OCI-LY7 (cell line): ENCODE measurements around the gene TPST1.

Source experiments
- EZH2phosphoT487 ChIP-seq: fragments of 200-600 bp; sonication (generic); IDR thresholded peaks from 2 replicates; pipeline ENCODE4 v1.6.1; 2018; ENCODE audit warnings: low read depth, borderline replicate concordance, mild to moderate bottlenecking, mixed run types, antibody characterized with exemption, low read length, moderate library complexity, mixed read lengths
- TF ChIP-seq, protein P1 (sequence below): fragments of 200-600 bp; sonication (generic); conservative IDR thresholded peaks from 2 replicates; pipeline ENCODE4 v1.5.1; 2014; ENCODE audit warnings: mild to moderate bottlenecking, antibody characterized with exemption, low read length, moderate library complexity, mixed read lengths

DNA sequence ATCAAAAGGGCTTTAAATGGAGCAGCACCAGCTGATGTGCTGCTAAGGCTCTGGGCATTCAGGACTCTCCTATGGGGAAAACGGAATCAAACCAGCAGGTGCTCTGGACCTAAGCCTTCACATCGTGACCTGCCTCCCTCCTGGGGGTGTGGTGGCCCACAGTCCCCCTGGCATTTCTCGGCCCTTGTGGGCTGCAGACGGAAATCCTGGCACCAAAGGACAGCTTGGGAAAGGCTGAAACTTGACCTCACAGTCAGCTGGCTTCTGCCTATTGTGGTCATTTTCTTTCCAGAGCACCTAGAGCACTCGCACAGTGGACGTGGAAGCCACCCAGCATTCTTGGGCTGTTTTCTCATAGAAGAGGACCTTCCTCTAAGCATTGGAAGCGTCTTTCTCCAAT, 74.8 kb downstream of the TPST1 start:
- TF ChIP-seq, protein P1, sequence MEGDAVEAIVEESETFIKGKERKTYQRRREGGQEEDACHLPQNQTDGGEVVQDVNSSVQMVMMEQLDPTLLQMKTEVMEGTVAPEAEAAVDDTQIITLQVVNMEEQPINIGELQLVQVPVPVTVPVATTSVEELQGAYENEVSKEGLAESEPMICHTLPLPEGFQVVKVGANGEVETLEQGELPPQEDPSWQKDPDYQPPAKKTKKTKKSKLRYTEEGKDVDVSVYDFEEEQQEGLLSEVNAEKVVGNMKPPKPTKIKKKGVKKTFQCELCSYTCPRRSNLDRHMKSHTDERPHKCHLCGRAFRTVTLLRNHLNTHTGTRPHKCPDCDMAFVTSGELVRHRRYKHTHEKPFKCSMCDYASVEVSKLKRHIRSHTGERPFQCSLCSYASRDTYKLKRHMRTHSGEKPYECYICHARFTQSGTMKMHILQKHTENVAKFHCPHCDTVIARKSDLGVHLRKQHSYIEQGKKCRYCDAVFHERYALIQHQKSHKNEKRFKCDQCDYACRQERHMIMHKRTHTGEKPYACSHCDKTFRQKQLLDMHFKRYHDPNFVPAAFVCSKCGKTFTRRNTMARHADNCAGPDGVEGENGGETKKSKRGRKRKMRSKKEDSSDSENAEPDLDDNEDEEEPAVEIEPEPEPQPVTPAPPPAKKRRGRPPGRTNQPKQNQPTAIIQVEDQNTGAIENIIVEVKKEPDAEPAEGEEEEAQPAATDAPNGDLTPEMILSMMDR: no peak
- TF ChIP-seq EZH2phosphoT487: no peak
